ENCODE data around the gene HSPB2.

DNA sequence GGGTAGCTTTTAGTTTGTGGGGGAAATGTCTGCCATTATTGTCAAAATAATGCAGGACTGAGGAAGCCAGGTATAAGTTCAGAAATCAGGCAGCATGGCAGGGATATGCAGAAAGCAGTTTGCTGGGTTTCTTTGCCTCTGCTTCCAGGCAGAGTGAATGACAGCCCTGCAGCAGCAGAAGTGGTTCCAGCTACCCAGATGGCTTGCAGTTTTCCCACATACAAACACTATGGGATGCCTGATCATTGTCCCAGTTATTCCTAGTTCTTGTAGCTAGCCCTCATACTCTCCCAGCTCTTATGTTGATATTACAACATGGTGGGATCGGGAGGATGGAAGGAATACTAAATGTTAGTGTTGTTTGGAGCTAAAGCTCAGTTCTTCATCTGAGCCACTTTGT lies 21.8 kb downstream of the HSPB2 start:
- TF ChIP-seq, protein P1, sequence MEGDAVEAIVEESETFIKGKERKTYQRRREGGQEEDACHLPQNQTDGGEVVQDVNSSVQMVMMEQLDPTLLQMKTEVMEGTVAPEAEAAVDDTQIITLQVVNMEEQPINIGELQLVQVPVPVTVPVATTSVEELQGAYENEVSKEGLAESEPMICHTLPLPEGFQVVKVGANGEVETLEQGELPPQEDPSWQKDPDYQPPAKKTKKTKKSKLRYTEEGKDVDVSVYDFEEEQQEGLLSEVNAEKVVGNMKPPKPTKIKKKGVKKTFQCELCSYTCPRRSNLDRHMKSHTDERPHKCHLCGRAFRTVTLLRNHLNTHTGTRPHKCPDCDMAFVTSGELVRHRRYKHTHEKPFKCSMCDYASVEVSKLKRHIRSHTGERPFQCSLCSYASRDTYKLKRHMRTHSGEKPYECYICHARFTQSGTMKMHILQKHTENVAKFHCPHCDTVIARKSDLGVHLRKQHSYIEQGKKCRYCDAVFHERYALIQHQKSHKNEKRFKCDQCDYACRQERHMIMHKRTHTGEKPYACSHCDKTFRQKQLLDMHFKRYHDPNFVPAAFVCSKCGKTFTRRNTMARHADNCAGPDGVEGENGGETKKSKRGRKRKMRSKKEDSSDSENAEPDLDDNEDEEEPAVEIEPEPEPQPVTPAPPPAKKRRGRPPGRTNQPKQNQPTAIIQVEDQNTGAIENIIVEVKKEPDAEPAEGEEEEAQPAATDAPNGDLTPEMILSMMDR (IDR thresholded peaks at IDR 0.05): no peak
- TF ChIP-seq EP300 (IDR thresholded peaks at IDR 0.05) (no peak), POLR2A (IDR thresholded peaks at IDR 0.05) (no peak)

Data from ovary (tissue), 3 donors.